ENCODE measurements around the gene KCNA5. TPM values are rescaled to one million over a fixed set of nuclear protein-coding genes. Genes with fewer than 3 reads are reported as not detected.

KCNA5 gene
- total and polyA plus RNA-seq, 2 of the 13 experiments (the other 11 are each of a cell fraction or from before 2014, with no cell fraction given), result not detected

GRCh38 chr12:5087831-5088554 is 44.3 kb downstream of the KCNA5 start:
- Histone ChIP-seq H3K27ac (ENCODE audit: extremely low read length, insufficient read depth, low read length) (no peak overlapping the region), H2AFZ (ENCODE audit: low read length) (no peak overlapping the region), H3K4me2 (ENCODE audit: low read depth, low read length) (no peak overlapping the region), H3K4me3 (replicated peaks in 1 of 3; ENCODE audit: insufficient read depth in 1 of 3, low read depth in 2 of 3, low read length in 3 of 3) (no peak overlapping the region), H3K27me3 (ENCODE audit: control insufficient read depth in 1 of 2, insufficient read depth in 2 of 2, low read length in 2 of 2) (0 out of 5 replicates have a peak, but pooled peaks cover 2 to 4% of the 10 kb centered on the region in 2 experiments), H3K9ac (ENCODE audit: insufficient read depth, low read depth, low read length) (no peak overlapping the region), H3K36me3 (replicated peaks in 1 of 2; ENCODE audit: control insufficient read depth in 1 of 2, insufficient read depth in 2 of 2, low read length in 2 of 2) (no peaks in the 10 kb centered on the region), H3K79me2 (ENCODE audit: insufficient read depth, low read length) (no peaks in the 10 kb centered on the region), H3K4me1 (ENCODE audit: insufficient read depth, low read length) (no peaks in the 10 kb centered on the region), H3K9me3 (ENCODE audit: low read length) (no peaks in the 10 kb centered on the region), H4K20me1 (ENCODE audit: insufficient read depth, low read length) (no peaks in the 10 kb centered on the region)
- CTCF ChIA-PET (ENCODE audit: low intra/inter-chr PET ratio, low total read pairs), result no interaction called here
- TF ChIP-seq KIAA2018 (CRISPR knock-in tag; IDR thresholded peaks at IDR 0.05; ENCODE audit: borderline replicate concordance) (no peak), HNRNPL (IDR thresholded peaks at IDR 0.05; ENCODE audit: low read depth, low read length) (no peak), ARNTL (CRISPR knock-in tag; IDR thresholded peaks at IDR 0.05) (no peak), CAMTA2 (CRISPR knock-in tag; IDR thresholded peaks at IDR 0.05; ENCODE audit: borderline replicate concordance) (no peak), ZNF331 (CRISPR knock-in tag; IDR thresholded peaks at IDR 0.05) (no peak), RCOR2 (CRISPR knock-in tag; IDR thresholded peaks at IDR 0.05) (no peak), HOXA3 (CRISPR knock-in tag; IDR thresholded peaks at IDR 0.05) (no peak)
- no peak for ATAC-seq
- no peak for FAIRE-seq
- POLR2A ChIA-PET, result no interaction called here
- no peak for DNase-seq (ENCODE audit: low spot score)
- intact Hi-C loops (cut with micrococcal nuclease; ENCODE audit: unreplicated experiment) (no loop called here), in situ Hi-C loops (cut with HindIII; ENCODE audit: extremely low pct_ligation_motif_present, low pct_unique_long_range_greater_than_20kb) (loop anchor here (5.0 kb wide), 2 partner anchors 66 to 231 kb away; no protein-coding TSS in a partner anchor)
- 0% methylated on average over 7 of the region's 16 CpGs for WGBS (ENCODE audit: low lambda C conversion rate)
- BruUV-seq (replicated peaks), result no TSS peak

All from HepG2 (cell line).